Left colon (tissue), 2 donors: ENCODE data around the gene IQGAP2. TPM values are rescaled to one million over a fixed set of nuclear protein-coding genes. Genes with fewer than 3 reads are reported as not detected.
A peak's percentile ranks its signal among the peaks of the same experiment; 100 is the strongest.
"Not testable (repeated sequence)": the region's sequence is repeated elsewhere in the genome, so short reads cannot be mapped to it uniquely, and the experiment has no call there.

Experiments
- ATAC-seq: fragments of 200-7000 bp; cut with Tn5 transposase; one replicate; pipeline ENCODE4 v1.9.1; 2020; ENCODE audit warnings: mild to moderate bottlenecking, moderate library complexity
- DNase-seq, 2 donors: peaks; one replicate each; pipeline ENCODE4 v3.0.0-alpha.2; 2020
- intact Hi-C, 2 donors: fragments of 100-400 bp; cut with DNase I in 1 of 2; cut with micrococcal nuclease in 1 of 2; formaldehyde crosslinking; loops; one replicate each; pipeline versions ENCODE4 v1.11.2 to v1.14.0; 2022; cut with DNase I, micrococcal nuclease
- long read RNA-seq: library from polyadenylated mRNA; unstranded; transcript quantifications from one replicate; pipeline ENCODE4 v2.0.0, GENCODE V29; 2021
- total RNA-seq, 2 donors: library from RNA; stranded (reverse); fragmentation: NEBNext Ultra II Directional; extraction: Animal tissue kit (Norgen Biotek cat#: 25700); gene quantifications; one replicate each; pipeline ENCODE4 v1.2.1, GENCODE V29; 2021
- donor health status: DM: no; HTN: no; CAD: no.
- donor health status: DM: yes; HTN: yes; CAD: no.

Gene IQGAP2
- 100 to 1,000 TPM; 104 to 123 TPM for total RNA-seq
- long read RNA-seq, full-length matches to known transcripts: 8 of 134 reads
- long read RNA-seq, partial matches to known transcripts: 113 of 134 reads
- long read RNA-seq, other reads (novel, unspliced or antisense): 13 of 134 reads

- intact Hi-C loops: loop anchor here in 1 of 2 donors (10.0 kb wide), 1 partner anchor 142 kb away; no protein-coding TSS in a partner anchor
- DNase-seq (peak; percentile 75 to 85), ATAC-seq (peak; percentile 78)
Observed at GRCh38 chr5:76402886-76403765, at the start of gene IQGAP2. Gene IQGAP2 (plus strand): TSS chr5:76403285. CDS start chr5:76403546, 261 bp downstream.

GRCh38 chr5:76356887-76357286 lies 46.2 kb upstream of the IQGAP2 start:
- ATAC-seq (no peak), DNase-seq (no peak)
- intact Hi-C loops: no loop called here

- intact Hi-C loops: no loop called here
- DNase-seq (peak; percentile 81 to 86), ATAC-seq (peak; percentile 98)
Observed at GRCh38 chr5:76363352-76364225, 39.5 kb upstream of the IQGAP2 start.

GRCh38 chr5:76364226-76364589 lies 38.9 kb upstream of the IQGAP2 start:
- ATAC-seq: no peak
- no peak for DNase-seq
- intact Hi-C loops: no loop called here

- DNase-seq (no peak), ATAC-seq (no peak)
- intact Hi-C loops: no loop called here
Observed at GRCh38 chr5:76365561-76365960, 37.5 kb upstream of the IQGAP2 start.

GRCh38 chr5:76366596-76366995 lies 36.5 kb upstream of the IQGAP2 start:
- ATAC-seq: no peak
- DNase-seq: no peak
- intact Hi-C loops: no loop called here

GRCh38 chr5:76367623-76368371 lies 35.3 kb upstream of the IQGAP2 start:
- ATAC-seq: no peak
- intact Hi-C loops: no loop called here
- DNase-seq: no peak

- intact Hi-C loops: no loop called here
Observed at GRCh38 chr5:76368941-76369340, 34.1 kb upstream of the IQGAP2 start.

GRCh38 chr5:76369668-76370067 lies 33.4 kb upstream of the IQGAP2 start:
- ATAC-seq, DNase-seq, intact Hi-C loops: not testable (repeated sequence)

More at GRCh38 chr5:76368941-76369340, 34.1 kb upstream of the IQGAP2 start:
- DNase-seq (no peak), ATAC-seq (peak; percentile 43)

GRCh38 chr5:76371960-76372322 lies 31.1 kb upstream of the IQGAP2 start:
- DNase-seq (no peak), ATAC-seq (peak; percentile 42)
- intact Hi-C loops: no loop called here

GRCh38 chr5:76372323-76373054 lies 30.6 kb upstream of the IQGAP2 start:
- intact Hi-C loops: no loop called here
- ATAC-seq (peak; percentile 40), DNase-seq (no peak)

- intact Hi-C loops: no loop called here
- no peak for ATAC-seq
- no peak for DNase-seq
Observed at GRCh38 chr5:76376148-76376865, 26.8 kb upstream of the IQGAP2 start.

- intact Hi-C loops: no loop called here
- no peak for DNase-seq
- no peak for ATAC-seq
Observed at GRCh38 chr5:76376866-76377230, 26.2 kb upstream of the IQGAP2 start.

- intact Hi-C loops: no loop called here
- ATAC-seq: no peak
- no peak for DNase-seq
Observed at GRCh38 chr5:76378355-76378754, 24.7 kb upstream of the IQGAP2 start.

- DNase-seq: no peak
- ATAC-seq: peak; percentile 71
- intact Hi-C loops: no loop called here
Observed at GRCh38 chr5:76379316-76379715, 23.8 kb upstream of the IQGAP2 start.

GRCh38 chr5:76379855-76380254 lies 23.2 kb upstream of the IQGAP2 start:
- intact Hi-C loops: no loop called here

GRCh38 chr5:76380346-76381066 lies 22.6 kb upstream of the IQGAP2 start:
- intact Hi-C loops: no loop called here
- peak; percentile 17 for ATAC-seq
- DNase-seq: no peak

More at GRCh38 chr5:76379855-76380254, 23.2 kb upstream of the IQGAP2 start:
- ATAC-seq: peak; percentile 86
- DNase-seq: no peak
